ENCODE results near the gene WDR55.
A peak's percentile ranks its signal among the peaks of the same experiment; 100 is the strongest.
"Not testable (repeated sequence)": the region's sequence is repeated elsewhere in the genome, so short reads cannot be mapped to it uniquely, and the experiment has no call there.

The WDR55 gene, protein sequence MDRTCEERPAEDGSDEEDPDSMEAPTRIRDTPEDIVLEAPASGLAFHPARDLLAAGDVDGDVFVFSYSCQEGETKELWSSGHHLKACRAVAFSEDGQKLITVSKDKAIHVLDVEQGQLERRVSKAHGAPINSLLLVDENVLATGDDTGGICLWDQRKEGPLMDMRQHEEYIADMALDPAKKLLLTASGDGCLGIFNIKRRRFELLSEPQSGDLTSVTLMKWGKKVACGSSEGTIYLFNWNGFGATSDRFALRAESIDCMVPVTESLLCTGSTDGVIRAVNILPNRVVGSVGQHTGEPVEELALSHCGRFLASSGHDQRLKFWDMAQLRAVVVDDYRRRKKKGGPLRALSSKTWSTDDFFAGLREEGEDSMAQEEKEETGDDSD

DNA sequence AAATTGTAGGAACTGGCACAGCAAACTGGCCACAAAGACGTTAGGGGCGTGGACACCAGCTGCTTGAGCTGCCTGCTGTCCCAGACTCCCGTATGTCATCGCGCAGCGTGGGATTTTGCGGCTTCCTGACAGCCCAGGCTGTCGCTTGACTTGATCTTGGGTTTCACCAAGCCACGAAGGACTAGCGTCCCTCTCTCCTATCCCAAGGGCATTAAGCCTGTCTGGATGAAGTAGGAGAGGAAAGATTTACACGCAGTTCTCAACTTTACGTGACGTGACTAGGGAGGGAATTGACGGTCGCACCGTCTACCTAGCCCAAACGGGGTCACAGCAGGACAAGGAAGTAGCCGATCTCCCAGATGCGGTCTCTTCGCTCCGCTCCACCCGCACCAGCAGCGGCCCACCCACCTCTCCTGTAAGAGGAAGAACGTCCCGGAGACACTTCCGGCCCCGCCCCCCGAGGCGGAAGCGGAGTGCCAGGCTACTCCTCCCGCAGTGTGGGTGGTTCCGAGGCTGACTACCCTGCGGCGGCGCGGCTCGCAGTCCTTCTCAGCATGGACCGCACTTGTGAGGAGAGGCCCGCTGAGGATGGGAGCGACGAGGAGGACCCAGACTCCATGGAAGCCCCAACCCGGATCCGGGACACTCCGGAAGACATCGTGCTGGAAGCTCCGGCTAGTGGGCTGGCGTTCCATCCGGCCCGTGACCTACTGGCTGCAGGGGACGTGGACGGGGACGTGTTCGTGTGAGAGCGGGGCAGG is at the start of gene WDR55:
Gene WDR55 (plus strand): TSS at position 546 of the 761 bp plus-strand sequence. CDS start 9 bp downstream, at position 555.
- H3K27me3 Mint-ChIP-seq (ENCODE audit: low read depth): no peaks in the 10 kb centered on the region
- peaks cover 57% of the 10 kb centered on the region for H3K36me3 Mint-ChIP-seq (ENCODE audit: low read depth)
- H3K27ac Mint-ChIP-seq: peak within 1 kb of the TSS; percentile 84
- H3K4me3 Mint-ChIP-seq: peak within 1 kb of the TSS; percentile 97
- H3K9me3 Mint-ChIP-seq: no peaks in the 10 kb centered on the region
- peaks cover 29% of the 10 kb centered on the region for H3K4me1 Mint-ChIP-seq (ENCODE audit: low read depth)

DNA sequence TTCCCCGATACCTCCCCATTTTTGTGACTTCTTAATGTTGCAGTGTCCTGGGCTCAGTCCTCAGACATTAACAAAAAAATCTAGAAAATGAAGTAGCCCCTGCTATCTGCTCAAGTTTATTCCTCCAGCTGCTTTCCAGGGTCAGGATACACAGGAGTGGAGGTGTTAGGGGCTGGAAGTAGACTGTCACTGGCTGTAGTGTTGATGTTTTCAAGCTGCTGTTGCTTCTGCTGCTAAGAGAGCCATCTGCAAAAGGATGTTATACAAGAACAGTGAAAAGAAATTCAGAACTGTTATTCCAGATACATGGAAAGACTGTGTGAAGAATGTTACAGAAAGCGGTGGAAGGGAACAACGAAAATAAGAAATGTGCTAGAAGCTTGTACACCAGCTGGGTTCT is 42.4 kb upstream of the WDR55 start:
- H3K36me3 Mint-ChIP-seq (ENCODE audit: low read depth): no peaks in the 10 kb centered on the region
- peaks cover 6% of the 10 kb centered on the region for H3K9me3 Mint-ChIP-seq
- no peak overlapping the region for H3K4me3 Mint-ChIP-seq
- no peaks in the 10 kb centered on the region for H3K4me1 Mint-ChIP-seq (ENCODE audit: low read depth)
- no peak overlapping the region for H3K27ac Mint-ChIP-seq
- H3K27me3 Mint-ChIP-seq (ENCODE audit: low read depth): peaks cover 31% of the 10 kb centered on the region

DNA sequence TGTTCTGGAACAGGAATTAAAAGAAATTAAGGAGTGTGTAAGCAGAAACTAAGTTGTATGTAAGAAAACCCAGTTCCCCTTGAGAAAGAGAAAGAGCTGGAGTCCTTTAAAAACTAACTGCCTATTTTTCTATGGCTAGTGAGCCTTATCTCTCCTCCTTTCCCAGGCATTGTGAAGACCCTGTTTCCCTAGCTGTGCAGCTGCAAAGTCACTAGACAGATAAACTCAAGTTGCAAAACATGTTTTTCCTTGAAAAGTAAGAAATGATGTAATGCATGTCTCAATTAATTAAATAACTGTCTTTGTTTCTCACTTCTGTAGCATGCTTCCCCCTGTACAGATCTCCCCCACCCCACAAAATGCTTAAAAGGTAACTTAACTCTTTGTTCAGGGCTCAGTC is 41.6 kb upstream of the WDR55 start:
- Mint-ChIP-seq H3K9me3 (peaks cover 11% of the 10 kb centered on the region), H3K27me3 (ENCODE audit: low read depth) (peaks cover 36% of the 10 kb centered on the region)
- not testable (repeated sequence) for H3K27ac Mint-ChIP-seq; H3K4me1 Mint-ChIP-seq (ENCODE audit: low read depth); H3K36me3 Mint-ChIP-seq (ENCODE audit: low read depth); H3K4me3 Mint-ChIP-seq

DNA sequence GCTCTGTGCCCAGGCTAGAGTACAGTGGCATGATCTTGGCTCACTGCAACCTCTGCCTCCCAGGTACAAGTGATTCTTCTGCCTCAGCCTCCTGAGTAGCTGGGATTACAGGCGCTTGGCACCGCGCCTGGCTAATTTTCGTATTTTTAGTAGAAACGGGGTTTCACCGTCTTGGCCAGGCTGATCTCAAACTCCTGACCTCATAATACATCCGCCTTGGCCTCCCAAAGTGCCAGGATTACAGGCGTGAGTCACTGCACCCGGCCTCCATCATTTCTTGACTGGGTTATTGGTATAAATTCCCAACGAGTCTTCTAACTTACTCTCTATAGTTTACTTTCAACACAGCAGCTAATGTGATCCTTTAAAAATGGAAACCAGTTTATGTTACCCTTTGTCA is 39.8 kb upstream of the WDR55 start:
- peaks cover 25% of the 10 kb centered on the region for H3K27me3 Mint-ChIP-seq (ENCODE audit: low read depth)
- not testable (repeated sequence) for H3K27ac Mint-ChIP-seq; H3K36me3 Mint-ChIP-seq (ENCODE audit: low read depth); H3K4me1 Mint-ChIP-seq (ENCODE audit: low read depth); H3K4me3 Mint-ChIP-seq
- H3K9me3 Mint-ChIP-seq: peaks cover 15% of the 10 kb centered on the region

DNA sequence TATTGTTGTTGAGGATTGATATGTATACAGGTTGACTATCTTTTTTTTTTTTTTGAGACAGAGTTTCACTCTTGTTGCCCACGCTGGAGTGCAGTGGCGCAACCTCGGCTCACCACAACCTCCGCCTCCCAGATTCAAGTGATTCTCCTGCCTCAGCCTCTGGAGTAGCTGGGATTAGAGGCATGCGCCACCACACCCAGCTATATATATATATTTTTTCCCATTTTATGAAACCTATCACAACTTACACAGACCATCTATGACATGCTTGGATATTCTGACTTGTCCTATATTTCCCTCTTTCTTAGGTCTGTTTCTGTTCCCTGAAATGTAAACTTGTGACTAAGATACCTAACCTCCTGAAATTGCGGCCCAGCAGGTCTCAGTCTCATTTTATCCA is 36.7 kb upstream of the WDR55 start:
- no peak overlapping the region for H3K27ac Mint-ChIP-seq
- peaks cover 15% of the 10 kb centered on the region for H3K9me3 Mint-ChIP-seq
- H3K27me3 Mint-ChIP-seq (ENCODE audit: low read depth): peaks cover 35% of the 10 kb centered on the region
- no peaks in the 10 kb centered on the region for H3K36me3 Mint-ChIP-seq (ENCODE audit: low read depth)
- H3K4me3 Mint-ChIP-seq: no peak overlapping the region
- peaks cover 10% of the 10 kb centered on the region for H3K4me1 Mint-ChIP-seq (ENCODE audit: low read depth)

DNA sequence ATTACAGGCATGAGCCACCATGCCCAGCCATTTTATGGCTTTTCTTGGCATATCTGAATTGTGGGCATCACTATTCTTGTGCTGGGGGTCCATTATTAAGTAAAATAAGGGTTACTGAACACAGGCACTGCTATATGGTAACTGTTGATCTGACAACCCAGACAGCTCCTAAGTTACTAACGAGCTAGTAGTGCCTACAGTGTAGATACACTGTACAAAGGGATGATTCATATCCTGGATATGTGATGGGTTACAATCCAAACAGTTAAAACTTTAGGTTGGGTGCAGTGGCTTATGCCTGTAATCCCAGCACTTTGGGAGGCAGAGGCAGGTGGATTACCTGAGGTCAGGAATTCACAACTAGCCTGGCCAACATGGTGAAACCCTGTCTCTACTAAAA is 36.0 kb upstream of the WDR55 start:
- no peaks in the 10 kb centered on the region for H3K36me3 Mint-ChIP-seq (ENCODE audit: low read depth)
- no peak overlapping the region for H3K27ac Mint-ChIP-seq

DNA sequence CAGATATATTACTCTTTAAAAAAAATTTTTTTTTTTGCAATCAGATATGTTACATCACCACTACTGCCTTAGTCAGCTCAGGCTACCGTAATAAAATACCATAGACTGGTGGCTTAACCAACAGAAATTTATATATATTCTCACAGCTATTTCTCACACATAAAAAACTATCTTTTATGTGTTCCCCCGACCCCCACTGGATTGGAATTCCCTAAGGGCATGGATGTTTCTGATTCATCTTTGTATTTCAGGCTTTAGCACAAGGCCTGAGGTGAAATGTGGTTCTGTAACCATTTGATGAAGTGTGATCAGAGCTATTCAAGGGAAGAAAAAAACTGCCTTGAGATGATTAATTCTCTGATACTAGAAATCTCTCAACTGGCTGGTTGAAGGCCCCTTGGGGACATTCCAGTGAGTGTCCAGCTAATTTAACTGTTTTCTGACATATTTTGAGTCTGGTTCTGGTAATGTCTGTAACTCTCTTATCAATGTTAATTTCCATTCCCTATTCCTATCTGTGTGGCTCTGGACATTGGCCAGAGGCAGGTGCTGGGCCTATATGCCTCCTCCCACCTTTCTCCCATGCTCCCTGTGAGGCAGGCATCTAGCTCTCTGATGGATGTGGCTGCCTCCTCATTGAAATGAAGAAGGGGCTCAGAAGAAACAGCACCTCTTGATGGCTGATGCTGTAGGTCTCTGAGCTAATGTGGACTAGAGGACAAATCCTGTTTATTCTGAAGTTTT is 34.2 kb upstream of the WDR55 start:
- no peak overlapping the region for H3K4me3 Mint-ChIP-seq
- no peaks in the 10 kb centered on the region for H3K36me3 Mint-ChIP-seq (ENCODE audit: low read depth)
- H3K9me3 Mint-ChIP-seq: peaks cover 15% of the 10 kb centered on the region
- peaks cover 34% of the 10 kb centered on the region for H3K27me3 Mint-ChIP-seq (ENCODE audit: low read depth)
- no peak overlapping the region for H3K27ac Mint-ChIP-seq
- peaks cover 18% of the 10 kb centered on the region for H3K4me1 Mint-ChIP-seq (ENCODE audit: low read depth)

More for the DNA sequence above, 36.0 kb upstream of the WDR55 start:
- Mint-ChIP-seq H3K4me1 (ENCODE audit: low read depth) (peaks cover 15% of the 10 kb centered on the region), H3K27me3 (ENCODE audit: low read depth) (peaks cover 36% of the 10 kb centered on the region), H3K9me3 (peaks cover 15% of the 10 kb centered on the region), H3K4me3 (no peak overlapping the region)

DNA sequence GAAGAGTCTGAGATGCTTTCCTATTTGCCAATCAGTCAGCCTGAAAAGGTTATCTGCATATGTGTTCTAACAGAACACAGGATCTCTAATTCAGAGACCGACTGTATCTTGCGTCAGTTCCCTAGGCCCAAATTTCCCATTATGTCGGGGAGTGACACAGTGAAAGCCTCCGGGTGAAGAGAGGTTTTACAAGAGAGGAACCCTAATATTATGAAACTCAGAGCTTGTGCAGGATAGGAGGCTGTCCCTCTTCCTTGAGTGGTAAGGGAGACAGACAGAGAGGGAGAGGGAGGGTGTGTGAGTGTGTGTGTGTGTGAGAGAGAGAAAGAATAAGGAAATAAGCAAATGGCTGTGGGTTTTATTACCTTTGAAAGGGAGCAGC is 33.7 kb upstream of the WDR55 start:
- Mint-ChIP-seq H3K36me3 (ENCODE audit: low read depth) (no peaks in the 10 kb centered on the region), H3K27ac (no peak overlapping the region), H3K4me1 (ENCODE audit: low read depth) (peaks cover 18% of the 10 kb centered on the region), H3K4me3 (peak overlapping the region; percentile 22), H3K27me3 (ENCODE audit: low read depth) (peaks cover 33% of the 10 kb centered on the region), H3K9me3 (peaks cover 15% of the 10 kb centered on the region)

DNA sequence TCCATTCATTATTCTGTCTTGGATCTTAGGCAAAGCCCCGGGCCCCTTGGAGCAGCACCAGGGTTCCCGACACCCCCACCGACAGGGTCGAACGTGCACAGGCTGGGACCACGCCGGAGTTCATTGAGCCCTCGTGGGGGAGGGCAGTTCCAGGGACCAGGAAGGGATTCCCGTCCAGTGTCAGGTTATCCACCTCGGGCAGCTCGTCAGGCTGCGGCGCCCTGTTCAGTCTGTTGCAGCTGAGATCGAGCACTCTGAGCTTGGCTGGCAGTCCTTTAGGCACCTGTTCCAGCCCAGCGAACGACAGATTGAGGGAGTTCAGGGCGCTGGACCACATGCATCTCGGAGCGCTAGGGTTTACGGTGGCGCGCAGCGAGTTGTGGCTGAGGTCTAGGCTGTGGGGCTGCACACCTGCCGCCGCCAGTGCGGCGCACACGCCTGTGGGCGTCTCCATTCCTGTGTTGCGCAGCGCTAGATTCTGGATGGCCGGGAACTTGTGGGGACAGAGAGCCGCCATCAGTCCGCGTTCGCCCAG is 32.8 kb upstream of the WDR55 start:
- Mint-ChIP-seq H3K27ac (no peak overlapping the region), H3K4me1 (ENCODE audit: low read depth) (peaks cover 18% of the 10 kb centered on the region), H3K36me3 (ENCODE audit: low read depth) (no peaks in the 10 kb centered on the region), H3K9me3 (peaks cover 13% of the 10 kb centered on the region), H3K27me3 (ENCODE audit: low read depth) (peaks cover 33% of the 10 kb centered on the region), H3K4me3 (peak overlapping the region; percentile 84)

DNA sequence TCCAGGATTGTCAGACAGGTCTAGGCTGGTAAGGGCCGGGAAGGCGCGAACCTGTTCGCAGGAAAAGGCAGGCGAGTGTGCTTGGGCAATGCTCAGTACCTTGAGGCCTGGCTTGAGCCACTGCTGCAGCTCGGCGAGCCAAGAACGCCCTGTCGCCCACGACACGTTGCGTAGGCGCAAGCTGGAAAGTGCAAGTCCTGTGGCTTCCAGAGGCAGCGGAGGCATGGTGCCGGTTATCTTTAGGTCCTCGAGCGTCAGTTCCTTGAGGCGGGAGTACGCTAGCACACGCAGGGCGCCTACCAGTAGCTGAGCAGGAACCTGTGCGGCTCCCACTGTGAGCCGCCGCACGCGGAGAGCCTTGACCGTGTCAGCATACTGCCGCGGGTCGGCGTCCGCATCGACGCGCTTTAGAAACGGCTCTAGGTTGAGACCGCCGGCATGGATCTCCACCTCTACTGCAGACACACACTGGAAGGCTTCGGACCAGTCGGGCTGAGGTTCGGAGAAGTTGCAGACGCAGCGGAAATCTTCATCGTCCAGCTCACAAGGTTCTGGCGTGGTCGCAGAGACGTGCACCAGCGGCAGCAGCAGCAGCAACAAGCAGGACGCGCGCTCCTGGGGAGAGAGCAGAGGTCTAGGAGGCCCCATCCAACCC is 32.2 kb upstream of the WDR55 start:
- Mint-ChIP-seq H3K36me3 (ENCODE audit: low read depth) (no peaks in the 10 kb centered on the region), H3K27ac (peak overlapping the region; percentile 59)

DNA sequence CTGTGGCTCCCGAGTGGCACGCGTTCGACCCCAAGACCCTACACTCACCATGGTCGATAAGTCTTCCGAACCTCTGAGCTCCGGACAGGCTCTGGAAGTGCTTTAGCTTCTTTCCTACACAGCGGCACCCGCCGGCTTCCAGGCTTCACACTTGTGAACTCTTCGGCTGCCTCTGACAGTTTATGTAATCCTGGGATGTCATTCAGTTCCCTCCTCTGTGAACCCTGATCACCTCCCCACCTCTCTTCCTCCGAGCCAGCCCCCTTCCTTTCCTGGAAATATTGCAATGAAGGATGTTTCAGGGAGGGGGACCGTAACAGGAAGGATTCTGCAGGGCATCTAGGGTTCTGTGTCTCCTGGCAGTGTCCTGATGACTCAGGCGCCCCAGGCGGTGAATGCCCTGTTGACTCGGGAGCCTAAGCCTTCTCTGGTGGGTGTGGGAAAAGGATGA is 31.7 kb upstream of the WDR55 start, which contains the start of gene CD14:
Gene CD14 (minus strand): TSS at position 155 of the 451 bp plus-strand sequence. CDS start 104 bp downstream, at position 51.
- peaks cover 4% of the 10 kb centered on the region for H3K9me3 Mint-ChIP-seq
- no peaks in the 10 kb centered on the region for H3K36me3 Mint-ChIP-seq (ENCODE audit: low read depth)
- H3K4me3 Mint-ChIP-seq: peak within 1 kb of the TSS; percentile 84
- peaks cover 27% of the 10 kb centered on the region for H3K27me3 Mint-ChIP-seq (ENCODE audit: low read depth)
- H3K27ac Mint-ChIP-seq: peak within 1 kb of the TSS; percentile 59
- peaks cover 18% of the 10 kb centered on the region for H3K4me1 Mint-ChIP-seq (ENCODE audit: low read depth)

More for the DNA sequence above, 32.2 kb upstream of the WDR55 start:
- Mint-ChIP-seq H3K4me1 (ENCODE audit: low read depth) (peaks cover 18% of the 10 kb centered on the region), H3K9me3 (peaks cover 7% of the 10 kb centered on the region), H3K27me3 (ENCODE audit: low read depth) (peaks cover 31% of the 10 kb centered on the region), H3K4me3 (peak overlapping the region; percentile 84)

DNA sequence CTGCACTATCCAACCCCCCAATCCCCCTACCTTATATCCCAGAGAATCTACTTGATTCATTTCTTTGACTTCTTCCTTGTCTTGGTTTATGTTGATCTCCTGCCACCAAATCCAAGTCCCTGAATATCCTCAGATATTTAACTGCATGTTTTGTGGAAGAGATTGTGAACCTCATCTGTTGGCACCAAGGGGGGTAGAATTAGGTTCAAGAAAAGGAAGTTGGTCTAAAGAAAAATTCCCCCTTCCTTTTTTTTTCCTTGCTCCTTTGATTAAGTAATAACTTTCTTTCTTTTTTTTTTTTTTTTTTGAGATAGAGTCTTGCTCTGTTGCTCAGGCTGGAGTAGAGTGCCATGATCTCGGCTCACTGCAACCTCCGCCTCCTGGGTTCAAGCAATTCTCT is 31.2 kb upstream of the WDR55 start:
- Mint-ChIP-seq H3K4me1 (ENCODE audit: low read depth) (peaks cover 21% of the 10 kb centered on the region), H3K27ac (no peak overlapping the region), H3K9me3 (no peaks in the 10 kb centered on the region), H3K4me3 (peak overlapping the region; percentile 84), H3K36me3 (ENCODE audit: low read depth) (no peaks in the 10 kb centered on the region), H3K27me3 (ENCODE audit: low read depth) (peaks cover 27% of the 10 kb centered on the region)

DNA sequence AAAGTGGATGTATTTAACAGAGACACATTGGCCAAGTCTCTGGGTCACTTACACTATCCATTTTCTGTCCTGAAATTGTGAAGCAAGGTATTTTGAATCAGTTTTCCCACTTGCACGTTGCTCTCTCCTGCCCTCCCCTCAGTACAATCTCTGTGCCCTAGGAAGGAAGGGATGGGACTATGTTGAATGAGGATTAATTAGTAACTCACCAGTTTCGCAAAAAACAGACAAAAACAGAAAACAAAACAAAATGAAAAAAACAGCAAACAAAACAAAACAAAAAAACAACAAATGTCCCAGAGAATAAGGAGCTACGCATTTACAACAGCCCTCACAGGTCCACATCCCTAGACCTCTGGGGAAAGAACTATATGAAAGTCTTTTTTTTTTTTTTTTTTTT is 30.6 kb upstream of the WDR55 start:
- H3K9me3 Mint-ChIP-seq: no peaks in the 10 kb centered on the region
- peaks cover 27% of the 10 kb centered on the region for H3K4me1 Mint-ChIP-seq (ENCODE audit: low read depth)
- H3K4me3 Mint-ChIP-seq: no peak overlapping the region
- no peak overlapping the region for H3K27ac Mint-ChIP-seq
- peaks cover 27% of the 10 kb centered on the region for H3K27me3 Mint-ChIP-seq (ENCODE audit: low read depth)
- peaks cover 3% of the 10 kb centered on the region for H3K36me3 Mint-ChIP-seq (ENCODE audit: low read depth)
